LNCaP clone FGC (cell line): Measurements from ENCODE around the gene PCDHGA3.
"Not testable (repeated sequence)": the region's sequence is repeated elsewhere in the genome, so short reads cannot be mapped to it uniquely, and the experiment has no call there.

Source experiments
- DNase-seq: peaks from one replicate; pipeline ENCODE4 v3.0.0-alpha.2; 2011; ENCODE audit warnings: low read depth
- H3K4me3 ChIP-seq: 2 replicates; pipeline ENCODE4 v1.5.1; 2011; ENCODE audit warnings: mild to moderate bottlenecking, low read depth, low read length, control low read depth
- TF ChIP-seq, protein P1 (sequence below): IDR thresholded peaks from 2 replicates; pipeline ENCODE4 v1.5.1; 2012; ENCODE audit warnings: mild to moderate bottlenecking; ENCODE audit not compliant: control insufficient read depth, insufficient read depth; ENCODE audit errors: extremely low read depth

PCDHGA3 gene

GRCh38 chr5:141384471-141385267 is 41.0 kb downstream of the PCDHGA3 start:
- no peak overlapping the region for H3K4me3 ChIP-seq
- TF ChIP-seq, protein P1, sequence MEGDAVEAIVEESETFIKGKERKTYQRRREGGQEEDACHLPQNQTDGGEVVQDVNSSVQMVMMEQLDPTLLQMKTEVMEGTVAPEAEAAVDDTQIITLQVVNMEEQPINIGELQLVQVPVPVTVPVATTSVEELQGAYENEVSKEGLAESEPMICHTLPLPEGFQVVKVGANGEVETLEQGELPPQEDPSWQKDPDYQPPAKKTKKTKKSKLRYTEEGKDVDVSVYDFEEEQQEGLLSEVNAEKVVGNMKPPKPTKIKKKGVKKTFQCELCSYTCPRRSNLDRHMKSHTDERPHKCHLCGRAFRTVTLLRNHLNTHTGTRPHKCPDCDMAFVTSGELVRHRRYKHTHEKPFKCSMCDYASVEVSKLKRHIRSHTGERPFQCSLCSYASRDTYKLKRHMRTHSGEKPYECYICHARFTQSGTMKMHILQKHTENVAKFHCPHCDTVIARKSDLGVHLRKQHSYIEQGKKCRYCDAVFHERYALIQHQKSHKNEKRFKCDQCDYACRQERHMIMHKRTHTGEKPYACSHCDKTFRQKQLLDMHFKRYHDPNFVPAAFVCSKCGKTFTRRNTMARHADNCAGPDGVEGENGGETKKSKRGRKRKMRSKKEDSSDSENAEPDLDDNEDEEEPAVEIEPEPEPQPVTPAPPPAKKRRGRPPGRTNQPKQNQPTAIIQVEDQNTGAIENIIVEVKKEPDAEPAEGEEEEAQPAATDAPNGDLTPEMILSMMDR = no peak
- no peak for DNase-seq

GRCh38 chr5:141387557-141388311 is 44.1 kb downstream of the PCDHGA3 start, which contains the start of gene PCDHGB4:
Gene PCDHGB4, plus strand, starts transcription at chr5:141387698. Its CDS starts 187 bp downstream, at chr5:141387885.
- H3K4me3 ChIP-seq, DNase-seq: not testable (repeated sequence)
- TF ChIP-seq, protein P1 = peak; percentile 25; the same call in 1 of the 2 replicates

DNA sequence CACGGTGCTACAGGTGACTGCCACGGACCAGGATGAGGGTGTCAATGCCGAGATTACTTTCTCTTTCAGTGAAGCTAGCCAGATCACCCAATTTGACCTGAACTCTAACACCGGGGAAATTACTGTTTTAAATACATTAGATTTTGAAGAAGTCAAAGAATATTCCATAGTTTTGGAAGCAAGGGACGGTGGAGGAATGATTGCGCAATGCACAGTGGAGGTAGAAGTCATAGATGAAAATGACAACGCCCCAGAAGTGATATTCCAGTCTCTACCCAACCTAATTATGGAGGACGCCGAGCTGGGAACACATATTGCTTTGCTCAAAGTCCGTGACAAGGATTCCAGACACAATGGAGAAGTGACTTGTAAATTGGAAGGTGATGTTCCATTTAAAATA is 45.0 kb downstream of the PCDHGA3 start:
- no peak overlapping the region for H3K4me3 ChIP-seq
- DNase-seq = no peak
- TF ChIP-seq, protein P1 = no peak

GRCh38 chr5:141389153-141390042 is 45.8 kb downstream of the PCDHGA3 start:
- H3K4me3 ChIP-seq = no peak overlapping the region
- no peak for DNase-seq
- TF ChIP-seq, protein P1 = no peak

GRCh38 chr5:141392429-141393198 is 49.0 kb downstream of the PCDHGA3 start, which contains the start of gene PCDHGA8:
Gene PCDHGA8, plus strand, starts transcription at chr5:141392633. Its CDS starts 181 bp downstream, at chr5:141392814.
- TF ChIP-seq, protein P1 = peak; percentile 38
- no peak for DNase-seq
- peak within 1 kb of the TSS; percentile 46 for H3K4me3 ChIP-seq

GRCh38 chr5:141393267-141393666 is 49.6 kb downstream of the PCDHGA3 start:
- H3K4me3 ChIP-seq = no peak overlapping the region
- no peak for DNase-seq
- TF ChIP-seq, protein P1 = no peak

- DNase-seq, H3K4me3 ChIP-seq: not testable (repeated sequence)
These were observed 51.0 kb downstream of the PCDHGA3 start for GRCh38 chr5:141394401-141395187.
